HG03575 (cell line): ENCODE data around the gene NEURL1B.
"Not testable (repeated sequence)": the region's sequence is repeated elsewhere in the genome, so short reads cannot be mapped to it uniquely, and the experiment has no call there.

Source experiments
- ATAC-seq: cut with Tn5 transposase; IDR thresholded peaks from one replicate; pipeline ENCODE4 v1.9.1; 2021; ENCODE audit not compliant: unreplicated experiment, insufficient number of reproducible peaks, low FRiP score; ENCODE audit errors: extremely low read depth

Gene NEURL1B

DNA sequence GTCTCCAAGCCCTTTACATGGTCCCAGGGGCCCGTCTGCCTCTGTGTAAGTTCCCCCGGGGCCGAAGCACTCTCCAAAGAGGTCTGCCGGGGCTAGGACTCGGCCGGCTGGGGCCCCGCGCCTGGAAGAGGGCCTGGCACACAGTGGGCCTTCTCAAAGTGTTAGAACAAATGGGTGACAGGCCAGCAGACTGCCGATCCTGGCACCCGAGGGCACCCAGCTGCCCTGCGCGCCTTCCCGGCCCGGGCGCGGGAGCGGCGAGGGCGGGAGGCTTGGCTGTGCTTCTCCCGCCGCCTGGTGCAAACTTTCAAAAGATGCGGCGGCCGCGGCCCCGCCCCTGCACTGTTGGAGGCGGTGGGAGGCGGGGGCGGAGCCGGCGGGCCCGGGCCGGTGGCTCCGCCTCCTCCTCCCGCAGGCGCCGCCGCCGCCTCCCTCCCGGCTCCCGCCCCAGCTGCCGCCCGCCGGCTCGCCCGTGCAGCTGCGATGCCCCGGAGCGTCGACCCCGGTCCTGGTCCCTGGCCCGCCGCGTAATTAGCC lies at the start of gene NEURL1B:
Gene NEURL1B, plus strand, starts transcription at position 442 of the 537 bp plus-strand sequence. CDS start 144 bp downstream, outside the sequence.
- no peak for ATAC-seq

- no peak for ATAC-seq
Observed at GRCh38 chr5:172591636-172592035, 49.4 kb upstream of the NEURL1B start.

GRCh38 chr5:172592881-172593280 lies 48.2 kb upstream of the NEURL1B start:
- no peak for ATAC-seq

GRCh38 chr5:172593306-172593705 lies 47.8 kb upstream of the NEURL1B start:
- ATAC-seq, result no peak

GRCh38 chr5:172593721-172594235 lies 47.3 kb upstream of the NEURL1B start:
- ATAC-seq, result no peak

GRCh38 chr5:172594431-172594830 lies 46.6 kb upstream of the NEURL1B start:
- no peak for ATAC-seq

DNA sequence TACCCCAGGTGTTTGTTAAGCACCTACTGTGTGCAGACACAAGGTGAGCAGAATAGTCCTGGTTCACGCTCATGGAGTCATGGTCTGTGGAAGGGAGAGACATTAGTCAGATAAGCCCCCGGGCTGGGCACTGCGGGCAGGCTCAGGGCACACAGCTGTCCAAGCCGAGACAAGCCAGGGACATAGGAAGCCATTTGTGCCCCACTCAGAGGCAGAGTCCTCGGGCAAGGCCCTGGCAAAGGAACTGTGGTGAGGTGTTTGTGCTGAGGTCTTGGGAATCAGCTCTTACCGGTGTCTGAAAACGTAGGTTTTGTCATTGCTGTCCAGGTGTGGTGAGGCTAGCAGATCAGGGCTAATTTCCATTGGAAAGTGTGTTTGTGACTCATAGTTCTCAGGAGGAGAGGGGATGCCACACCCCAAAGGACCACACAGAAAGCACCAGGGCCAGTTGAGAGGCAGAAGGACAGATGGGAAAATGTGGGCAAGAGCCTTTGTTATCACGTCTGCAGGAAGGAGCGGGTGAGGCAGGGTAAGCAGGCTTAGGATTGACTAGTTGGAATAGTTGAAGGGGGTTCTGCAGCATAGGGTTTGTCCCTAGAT lies 46.1 kb upstream of the NEURL1B start:
- no peak for ATAC-seq

- no peak for ATAC-seq
Observed at GRCh38 chr5:172595596-172596455, 45.2 kb upstream of the NEURL1B start.

- no peak for ATAC-seq
Observed at GRCh38 chr5:172596638-172597231, 44.3 kb upstream of the NEURL1B start.

GRCh38 chr5:172597755-172598155 lies 43.3 kb upstream of the NEURL1B start:
- ATAC-seq, result no peak

- ATAC-seq, result no peak
Observed at GRCh38 chr5:172598251-172599203, 42.5 kb upstream of the NEURL1B start.

DNA sequence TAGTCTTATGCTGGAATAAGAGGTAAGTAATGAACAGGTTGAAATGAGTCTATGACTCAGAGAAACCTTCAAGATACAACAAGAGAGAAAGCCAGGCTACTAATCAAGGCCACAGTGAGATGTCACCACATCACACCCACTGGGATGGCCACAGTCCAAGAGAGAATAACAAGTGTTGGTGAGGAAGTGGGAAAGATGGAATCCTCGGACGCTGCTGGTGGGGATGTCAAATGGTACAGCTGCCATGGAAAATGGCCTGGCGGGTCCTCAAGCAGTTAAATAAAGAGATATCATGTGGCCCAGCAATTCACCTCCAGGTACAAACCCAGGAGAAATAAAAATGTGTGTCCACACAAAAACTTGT lies 41.9 kb upstream of the NEURL1B start:
- no peak for ATAC-seq

DNA sequence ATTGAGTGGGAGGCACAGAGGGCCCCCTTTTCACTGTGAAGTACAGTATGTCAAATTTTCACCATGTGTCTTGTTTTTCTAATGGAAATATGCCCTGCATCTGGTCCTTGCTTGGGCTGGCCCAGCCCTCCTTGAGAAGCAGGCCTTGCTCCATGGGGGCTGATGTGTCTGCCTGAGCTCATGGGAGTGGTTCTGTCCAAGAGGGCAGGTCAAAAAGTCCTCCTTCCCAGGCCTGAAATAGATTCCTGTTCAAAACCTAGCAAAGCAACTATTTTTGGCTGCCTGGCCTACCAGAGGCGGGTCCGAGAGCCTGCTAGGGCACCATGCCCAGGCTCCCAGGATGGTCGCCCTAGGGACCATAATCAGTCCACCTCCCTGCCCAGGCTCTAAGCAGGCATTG lies 40.5 kb upstream of the NEURL1B start:
- ATAC-seq, result no peak

DNA sequence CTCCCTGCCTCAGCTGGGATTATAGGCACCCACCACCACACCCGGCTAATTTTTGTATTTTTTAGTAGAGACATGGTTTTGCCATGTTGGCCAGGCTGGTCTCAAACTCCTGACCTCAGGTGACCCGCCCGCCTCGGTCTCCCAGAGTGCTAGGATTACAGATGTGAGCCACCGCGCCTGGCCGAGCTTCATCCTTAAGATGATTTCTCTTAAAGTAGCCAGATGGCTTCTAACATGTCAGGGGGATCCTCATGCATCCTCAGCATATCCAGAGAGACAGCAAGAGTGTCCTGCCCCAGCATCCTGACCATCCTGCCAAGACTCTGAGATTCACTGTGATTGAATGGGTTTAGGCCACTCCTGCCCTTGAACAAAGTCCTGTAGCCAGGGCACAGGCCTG lies 39.5 kb upstream of the NEURL1B start:
- ATAC-seq, result not testable (repeated sequence)

DNA sequence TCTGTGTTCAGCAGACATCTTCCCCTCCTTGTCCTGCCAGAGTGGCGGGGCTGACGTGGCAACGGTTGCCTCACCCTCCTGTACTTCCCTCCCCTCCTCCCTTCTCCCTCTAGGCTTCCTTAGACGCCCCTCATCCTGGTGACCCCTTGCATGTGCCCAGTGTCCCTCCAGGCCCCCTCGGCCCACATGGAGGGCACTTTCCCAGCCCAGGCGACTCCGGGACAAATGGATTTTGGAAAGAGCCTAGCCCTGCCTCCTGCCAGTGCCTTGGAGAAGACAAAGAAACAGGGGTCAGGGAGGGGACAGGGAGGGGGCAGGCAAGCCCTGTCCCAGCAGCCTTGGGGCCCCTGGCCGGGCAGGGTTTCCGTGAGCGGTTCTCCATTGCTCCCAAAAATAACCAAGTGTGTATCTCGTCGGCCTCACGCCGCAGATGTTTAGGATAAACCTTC lies 38.3 kb upstream of the NEURL1B start:
- ATAC-seq, result no peak

DNA sequence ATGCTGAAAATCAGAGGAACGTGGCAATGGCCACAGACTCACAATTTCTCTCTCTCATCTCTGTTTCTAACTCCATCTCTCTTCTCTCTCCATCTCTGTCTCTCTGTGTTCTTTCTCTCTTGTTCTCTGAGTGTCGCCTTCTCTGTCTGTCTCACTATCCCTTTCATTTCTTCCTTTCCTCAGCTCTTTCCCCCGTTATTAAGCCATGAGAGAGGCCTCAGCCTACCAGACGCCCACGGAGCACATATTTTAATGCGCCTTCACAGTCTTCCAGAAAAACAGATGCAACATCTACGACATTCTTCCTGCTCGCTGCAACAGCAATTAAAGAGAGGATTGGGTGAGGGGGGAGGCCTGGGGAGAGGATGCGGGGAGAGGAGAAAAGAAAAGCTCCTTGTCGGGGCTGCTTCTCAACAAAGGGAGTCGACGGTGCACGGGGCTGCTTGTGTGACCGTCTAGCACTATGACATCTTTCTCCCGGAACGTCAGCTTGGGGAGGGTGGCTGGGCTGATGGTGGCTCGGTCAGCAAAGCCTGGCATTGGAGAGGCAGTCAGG lies 37.7 kb upstream of the NEURL1B start:
- no peak for ATAC-seq

DNA sequence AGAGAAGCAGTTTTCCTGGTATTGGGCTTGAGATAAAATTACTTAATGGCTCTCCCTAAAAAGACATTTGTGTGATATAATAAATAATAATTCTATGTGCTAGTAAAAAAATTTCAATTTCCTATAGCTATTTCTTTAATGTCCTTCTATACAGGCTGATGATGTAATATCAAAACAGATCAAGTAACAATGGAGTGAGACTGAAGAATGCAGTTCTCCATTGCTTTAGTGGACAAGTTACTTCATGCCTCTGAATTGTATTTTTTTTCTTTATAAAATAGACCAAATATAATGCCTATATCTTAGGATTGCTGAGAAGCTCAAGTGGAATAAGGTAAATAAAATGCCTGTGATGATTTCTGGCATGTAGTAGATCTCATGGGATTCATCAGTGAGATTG lies 35.6 kb upstream of the NEURL1B start:
- no peak for ATAC-seq

GRCh38 chr5:172606156-172606785 lies 34.8 kb upstream of the NEURL1B start:
- ATAC-seq, result no peak
